GM12873 (cell line): ENCODE results near the gene SERPINA6.

ENCODE experiments used
- CTCF ChIP-seq: IDR thresholded peaks from 2 replicates; pipeline ENCODE4 v1.5.1; 2012; ENCODE audit warnings: low read depth, mild to moderate bottlenecking, moderate library complexity, low read length, control low read depth; ENCODE audit not compliant: insufficient read depth; ENCODE audit errors: missing control alignments

Gene SERPINA6

GRCh38 chr14:94304243-94304642 lies 18.9 kb downstream of the SERPINA6 start:
- no peak for TF ChIP-seq CTCF

GRCh38 chr14:94303111-94303510 lies 20.0 kb downstream of the SERPINA6 start:
- TF ChIP-seq CTCF = no peak

- no peak for TF ChIP-seq CTCF
These were observed 25.0 kb downstream of the SERPINA6 start for GRCh38 chr14:94298130-94298529.

GRCh38 chr14:94295360-94296180 lies 27.6 kb downstream of the SERPINA6 start:
- no peak for TF ChIP-seq CTCF

GRCh38 chr14:94293578-94293924 lies 29.6 kb downstream of the SERPINA6 start:
- no peak for TF ChIP-seq CTCF

- no peak for TF ChIP-seq CTCF
These were observed 30.1 kb downstream of the SERPINA6 start, which contains the start of gene SERPINA10 for GRCh38 chr14:94292872-94293577. Gene SERPINA10 (minus strand): TSS chr14:94293268. CDS start chr14:94290593, 2,675 bp downstream.

- TF ChIP-seq CTCF = no peak
These were observed 30.6 kb downstream of the SERPINA6 start for GRCh38 chr14:94292526-94292871.
